ENCODE results near the gene PIAS1.
"Not testable (repeated sequence)": the region's sequence is repeated elsewhere in the genome, so short reads cannot be mapped to it uniquely, and the experiment has no call there.

Gene PIAS1

GRCh38 chr15:68234520-68234919 is 180.4 kb downstream of the PIAS1 start:
- not testable (repeated sequence) for DNase-seq (ENCODE audit: low read depth in 2 of 2)

GRCh38 chr15:68235022-68235421 is 180.9 kb downstream of the PIAS1 start:
- no peak for DNase-seq (ENCODE audit: low read depth in 2 of 2)

GRCh38 chr15:68239025-68239424 is 184.9 kb downstream of the PIAS1 start:
- no peak for DNase-seq (ENCODE audit: low read depth in 2 of 2)

GRCh38 chr15:68241088-68241935 is 187.2 kb downstream of the PIAS1 start:
- no peak for DNase-seq (ENCODE audit: low read depth in 2 of 2)
